Neural cell (in vitro differentiated cells): ENCODE data around the gene NCOA4. TPM values are rescaled to one million over a fixed set of nuclear protein-coding genes. Genes with fewer than 3 reads are reported as not detected.
A peak's percentile ranks its signal among the peaks of the same experiment; 100 is the strongest.
"Not testable (repeated sequence)": the region's sequence is repeated elsewhere in the genome, so short reads cannot be mapped to it uniquely, and the experiment has no call there.

ENCODE experiments used
- H2AFZ ChIP-seq: fragments of 200-600, 300-800 bp; sonication (generic), shearing (Covaris generic); 2 replicates; pipeline ENCODE4 v1.6.0; 2014; ENCODE audit warnings: low read depth, mild to moderate bottlenecking, antibody characterized with exemption, low read length, moderate library complexity
- H3F3A ChIP-seq: fragments of 200-600 bp; shearing (Covaris generic); 2 replicates; pipeline ENCODE4 v1.6.1; 2016; ENCODE audit warnings: mild to moderate bottlenecking, moderate library complexity, mixed read lengths, antibody characterized with exemption, low read length; ENCODE audit not compliant: insufficient read depth, poor library complexity, severe bottlenecking
- H3K27ac ChIP-seq: fragments of 200-600, 300-800 bp; sonication (generic), shearing (Covaris generic); 2 replicates; pipeline ENCODE4 v1.5.1; 2014; ENCODE audit warnings: mild to moderate bottlenecking, low read length, moderate library complexity
- H3K27me3 ChIP-seq: fragments of 300-800, 200-600 bp; sonication (generic), shearing (Covaris generic); 2 replicates; pipeline ENCODE4 v1.6.0; 2014; ENCODE audit warnings: mild to moderate bottlenecking, low read depth, low read length, moderate library complexity; ENCODE audit not compliant: insufficient read depth
- H3K36me3 ChIP-seq: fragments of 300-800, 200-600 bp; sonication (generic), shearing (Covaris generic); 2 replicates; pipeline ENCODE4 v1.5.1; 2014; ENCODE audit warnings: mild to moderate bottlenecking, antibody characterized with exemption, low read length, moderate library complexity; ENCODE audit not compliant: insufficient read depth
- H3K4me2 ChIP-seq: fragments of 300-800, 200-600 bp; sonication (generic), shearing (Covaris generic); 2 replicates; pipeline ENCODE4 v1.6.0; 2014; ENCODE audit warnings: mild to moderate bottlenecking, low read length
- H3K4me3 ChIP-seq: fragments of 300-800, 200-600 bp; sonication (generic), shearing (Covaris generic); 2 replicates; pipeline ENCODE4 v1.5.1; 2014; ENCODE audit warnings: mild to moderate bottlenecking, low read length, moderate library complexity
- H3K79me2 ChIP-seq: fragments of 200-600 bp; shearing (Covaris generic); replicated peaks from 2 replicates; pipeline ENCODE4 v1.6.0; 2014; ENCODE audit warnings: mild to moderate bottlenecking, low read length, moderate library complexity; ENCODE audit not compliant: insufficient read depth
- H3K9ac ChIP-seq: fragments of 300-800, 200-600 bp; sonication (generic), shearing (Covaris generic); 2 replicates; pipeline ENCODE4 v1.6.1; 2016; ENCODE audit warnings: mild to moderate bottlenecking, low read length, mixed read lengths
- H3K9me2 ChIP-seq: fragments of 200-600 bp; shearing (Covaris generic); 2 replicates; pipeline ENCODE4 v1.6.1; 2016; ENCODE audit warnings: mild to moderate bottlenecking, low read length, mixed read lengths; ENCODE audit not compliant: insufficient read depth
- H3K9me3 ChIP-seq: fragments of 200-600, 300-800 bp; sonication (generic), shearing (Covaris generic); 2 replicates; pipeline ENCODE4 v1.6.1; 2016; ENCODE audit warnings: mild to moderate bottlenecking, mixed run types, low read length, moderate library complexity, mixed read lengths
- H4K20me1 ChIP-seq: fragments of 200-600 bp; shearing (Covaris generic); 2 replicates; pipeline ENCODE4 v1.6.1; 2016; ENCODE audit warnings: mild to moderate bottlenecking, mixed run types; ENCODE audit not compliant: insufficient read depth
- RAD21 ChIP-seq: fragments of 450-650 bp; conservative IDR thresholded peaks from 2 replicates; pipeline ENCODE4 v1.6.1; 2014; ENCODE audit warnings: antibody characterized with exemption, mild to moderate bottlenecking, moderate library complexity
- SMC3 ChIP-seq: fragments of 450-650 bp; conservative IDR thresholded peaks from 2 replicates; pipeline ENCODE4 v1.6.1; 2014; ENCODE audit warnings: antibody characterized with exemption, mild to moderate bottlenecking, moderate library complexity; ENCODE audit not compliant: poor library complexity
- polyA plus RNA-seq: library from polyadenylated mRNA; depleted of rRNA; stranded (reverse); fragments of >200 nt; gene quantifications from 2 replicates; pipeline ENCODE4 v1.2.3, GENCODE V29; 2014
- TF ChIP-seq, protein P1 (sequence below): fragments of 450-650 bp; IDR thresholded peaks from 2 replicates; pipeline ENCODE4 v1.5.1; 2014; ENCODE audit warnings: antibody characterized with exemption, mild to moderate bottlenecking, moderate library complexity; ENCODE audit not compliant: poor library complexity, severe bottlenecking

NCOA4 gene
- polyA plus RNA-seq, 1 donor from 2014 or later = 131 TPM

DNA sequence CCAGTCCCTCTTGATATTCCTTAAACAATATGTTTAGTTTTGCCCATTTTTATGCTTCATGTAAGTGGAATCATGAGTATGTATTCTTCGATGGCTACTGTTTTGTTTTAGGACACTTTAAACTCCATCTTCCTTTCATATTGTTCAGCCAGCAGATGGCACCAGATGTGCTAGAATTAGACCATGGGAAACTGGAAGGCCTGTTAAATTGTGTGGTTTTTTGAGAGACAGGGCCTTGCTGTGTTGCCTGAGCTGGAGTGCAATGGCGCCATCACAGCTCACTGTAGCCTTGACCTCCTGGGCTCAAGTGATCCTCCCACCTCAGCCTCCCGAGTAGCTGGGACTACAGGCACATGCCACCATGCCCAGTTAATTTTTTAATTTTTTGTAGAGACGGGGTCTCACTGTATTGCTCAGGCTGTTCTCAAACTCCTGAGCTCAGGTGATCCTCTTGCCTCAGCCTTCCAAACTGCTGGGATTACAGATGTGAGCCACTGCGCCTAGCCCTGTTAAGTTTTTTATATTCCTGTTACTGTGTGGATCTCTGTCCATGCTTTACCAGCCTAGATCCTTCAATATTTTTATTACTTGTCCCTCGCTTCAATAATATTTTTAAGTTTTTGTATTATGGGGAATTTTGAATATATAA is 46.8 kb downstream of the NCOA4 start:
- not testable (repeated sequence) for H3K9ac ChIP-seq, H3K9me2 ChIP-seq, H4K20me1 ChIP-seq, H3K4me3 ChIP-seq, H3K9me3 ChIP-seq, H3K79me2 ChIP-seq, H3K4me2 ChIP-seq, H3K27me3 ChIP-seq, H2AFZ ChIP-seq, H3K36me3 ChIP-seq, H3F3A ChIP-seq, H3K27ac ChIP-seq
- TF ChIP-seq, protein P1, sequence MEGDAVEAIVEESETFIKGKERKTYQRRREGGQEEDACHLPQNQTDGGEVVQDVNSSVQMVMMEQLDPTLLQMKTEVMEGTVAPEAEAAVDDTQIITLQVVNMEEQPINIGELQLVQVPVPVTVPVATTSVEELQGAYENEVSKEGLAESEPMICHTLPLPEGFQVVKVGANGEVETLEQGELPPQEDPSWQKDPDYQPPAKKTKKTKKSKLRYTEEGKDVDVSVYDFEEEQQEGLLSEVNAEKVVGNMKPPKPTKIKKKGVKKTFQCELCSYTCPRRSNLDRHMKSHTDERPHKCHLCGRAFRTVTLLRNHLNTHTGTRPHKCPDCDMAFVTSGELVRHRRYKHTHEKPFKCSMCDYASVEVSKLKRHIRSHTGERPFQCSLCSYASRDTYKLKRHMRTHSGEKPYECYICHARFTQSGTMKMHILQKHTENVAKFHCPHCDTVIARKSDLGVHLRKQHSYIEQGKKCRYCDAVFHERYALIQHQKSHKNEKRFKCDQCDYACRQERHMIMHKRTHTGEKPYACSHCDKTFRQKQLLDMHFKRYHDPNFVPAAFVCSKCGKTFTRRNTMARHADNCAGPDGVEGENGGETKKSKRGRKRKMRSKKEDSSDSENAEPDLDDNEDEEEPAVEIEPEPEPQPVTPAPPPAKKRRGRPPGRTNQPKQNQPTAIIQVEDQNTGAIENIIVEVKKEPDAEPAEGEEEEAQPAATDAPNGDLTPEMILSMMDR = peak; percentile 56
- TF ChIP-seq SMC3 (peak; percentile 48), RAD21 (peak; percentile 34)

DNA sequence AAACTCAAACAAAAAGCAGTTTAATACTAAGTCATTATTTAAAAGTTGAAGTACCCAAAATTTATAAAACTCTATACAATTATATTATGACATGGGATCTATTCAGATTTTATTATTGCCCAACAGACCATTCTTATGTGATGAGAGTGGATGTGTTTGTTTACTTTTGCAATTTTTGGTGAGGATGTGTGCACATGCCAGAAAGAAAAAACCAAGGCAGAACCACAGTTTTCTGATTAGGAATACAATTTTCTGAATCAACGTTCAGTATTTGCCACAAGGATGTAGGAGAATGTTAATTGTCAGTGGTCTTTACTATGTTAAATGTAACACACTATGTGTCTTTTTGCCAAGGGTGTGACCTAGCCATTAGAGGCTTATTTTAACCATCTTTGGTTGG is 49.1 kb downstream of the NCOA4 start:
- H3K27me3 ChIP-seq, H3K9me2 ChIP-seq, H3K4me3 ChIP-seq, H3K9ac ChIP-seq, H3K36me3 ChIP-seq, H3K9me3 ChIP-seq, H3K27ac ChIP-seq, H3K79me2 ChIP-seq, H3K4me2 ChIP-seq, H4K20me1 ChIP-seq, H2AFZ ChIP-seq, H3F3A ChIP-seq: not testable (repeated sequence)

DNA sequence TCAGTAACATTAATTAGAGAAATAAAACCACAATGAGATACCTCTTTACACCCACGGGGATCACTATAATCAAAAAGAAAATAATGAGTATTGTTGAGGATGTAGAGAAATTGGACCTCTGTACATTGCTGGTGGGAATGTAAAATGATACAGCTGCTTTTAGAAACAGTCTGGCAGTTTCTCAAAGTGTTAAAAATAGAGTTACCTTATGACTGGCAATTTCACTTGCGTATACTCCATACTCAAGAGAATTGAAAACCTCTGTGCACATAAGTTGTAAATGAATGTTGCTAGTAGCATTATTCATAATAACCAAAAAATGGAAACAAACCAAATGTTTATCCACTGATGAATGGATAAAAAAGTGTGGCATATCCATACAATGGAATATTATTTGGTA is 51.9 kb downstream of the NCOA4 start:
- not testable (repeated sequence) for H3F3A ChIP-seq, H3K9me2 ChIP-seq, H3K27ac ChIP-seq, H3K79me2 ChIP-seq, H3K9ac ChIP-seq, H2AFZ ChIP-seq, H3K9me3 ChIP-seq, H3K27me3 ChIP-seq, H3K4me3 ChIP-seq, H3K4me2 ChIP-seq, H4K20me1 ChIP-seq, H3K36me3 ChIP-seq

DNA sequence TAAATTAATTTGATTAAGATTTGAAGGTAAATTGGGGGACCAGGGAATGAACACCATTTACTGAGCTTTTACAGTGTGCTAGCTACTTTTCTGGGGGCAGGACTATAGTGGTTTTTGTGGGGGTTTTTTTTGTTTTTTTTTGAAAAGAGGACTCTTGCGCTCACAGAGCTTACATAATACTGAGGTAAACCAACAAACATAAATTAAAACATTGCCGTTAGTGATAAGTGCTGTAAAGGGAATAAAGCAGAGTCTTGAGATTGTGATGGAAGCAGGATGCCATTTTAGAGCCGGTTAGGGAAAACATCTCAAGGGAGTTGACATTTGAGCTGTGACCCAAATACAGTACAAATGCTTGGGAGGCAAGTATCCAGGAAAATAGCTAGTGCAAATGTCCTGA is 56.4 kb downstream of the NCOA4 start:
- not testable (repeated sequence) for H3K4me2 ChIP-seq, H3K9me3 ChIP-seq, H2AFZ ChIP-seq, H4K20me1 ChIP-seq, H3K27ac ChIP-seq, H3K9me2 ChIP-seq, H3K27me3 ChIP-seq, H3K9ac ChIP-seq, H3F3A ChIP-seq, H3K36me3 ChIP-seq
- Histone ChIP-seq H3K4me3 (peak overlapping the region; percentile 13), H3K79me2 (peaks cover 23% of the 10 kb centered on the region)

DNA sequence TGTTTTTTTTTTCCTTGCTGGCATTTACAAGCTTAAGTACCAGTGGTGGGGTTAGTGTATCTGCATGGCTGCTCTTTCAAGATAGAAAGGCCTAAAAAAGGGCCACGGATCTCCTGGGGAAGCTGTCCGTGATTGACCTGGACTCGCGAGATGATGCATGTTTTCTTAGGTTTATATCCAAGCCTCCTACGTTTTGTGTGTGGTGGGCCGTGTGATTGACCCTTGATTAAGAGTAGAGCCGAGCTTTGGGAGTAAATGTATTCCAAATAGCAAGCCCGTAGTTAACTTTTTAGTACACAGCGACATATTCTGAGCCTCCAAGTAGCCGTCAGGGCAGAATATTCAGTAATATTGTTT is 57.6 kb downstream of the NCOA4 start:
- H3K9ac ChIP-seq = peak overlapping the region; percentile 63
- not testable (repeated sequence) for H4K20me1 ChIP-seq, H3K27me3 ChIP-seq, H3K9me2 ChIP-seq, H3K4me2 ChIP-seq, H3K9me3 ChIP-seq, H3K36me3 ChIP-seq, H3F3A ChIP-seq
- peak overlapping the region; percentile 60 for H2AFZ ChIP-seq
- H3K27ac ChIP-seq = peak overlapping the region; percentile 47
- peaks cover 23% of the 10 kb centered on the region for H3K79me2 ChIP-seq
- peak overlapping the region; percentile 68 for H3K4me3 ChIP-seq
